Peyer's patch (tissue), 4 donors: ENCODE results near the gene UBE2E1.

Source experiments
- POLR2A ChIP-seq, 2 donors: fragments of 450-650 bp; IDR thresholded peaks; one replicate each; pipeline ENCODE4 v1.5.1; 2017; ENCODE audit warnings: antibody characterized with exemption in 2 of 2, mild to moderate bottlenecking in 2 of 2, moderate library complexity in 2 of 2
- TF ChIP-seq, protein P1 (sequence below), 6 experiments: fragments of 450-650 bp in 4 of 6; fragments of 200-600 bp in 2 of 6; sonication (generic) in 1 of 6; IDR thresholded peaks; one replicate each; pipeline ENCODE4 v1.5.1; 2017 to 2019; ENCODE audit warnings: antibody characterized with exemption in 6 of 6, mild to moderate bottlenecking in 3 of 6, moderate library complexity in 1 of 6

DNA sequence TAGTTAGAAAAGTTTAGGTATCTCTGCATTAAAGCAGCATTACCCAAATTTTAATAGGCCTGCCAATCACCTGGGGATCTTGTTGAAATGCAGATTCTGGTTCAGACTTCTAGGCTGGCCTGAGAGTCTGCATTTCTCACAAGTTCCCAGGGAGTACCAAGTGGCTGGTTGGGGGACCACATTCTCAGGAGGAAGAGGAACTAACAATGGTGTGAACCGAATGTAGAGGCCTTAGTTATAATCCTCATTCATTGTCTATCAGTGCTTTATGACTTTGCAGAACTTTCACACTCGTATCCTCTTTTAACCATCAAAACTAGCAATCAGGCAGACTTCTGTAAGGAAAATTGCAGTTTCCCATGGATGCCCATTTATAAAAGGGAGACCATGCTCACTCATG, 38.2 kb upstream of the UBE2E1 start:
- TF ChIP-seq POLR2A (IDR thresholded peaks at IDR 0.05): no peak
- TF ChIP-seq, protein P1, sequence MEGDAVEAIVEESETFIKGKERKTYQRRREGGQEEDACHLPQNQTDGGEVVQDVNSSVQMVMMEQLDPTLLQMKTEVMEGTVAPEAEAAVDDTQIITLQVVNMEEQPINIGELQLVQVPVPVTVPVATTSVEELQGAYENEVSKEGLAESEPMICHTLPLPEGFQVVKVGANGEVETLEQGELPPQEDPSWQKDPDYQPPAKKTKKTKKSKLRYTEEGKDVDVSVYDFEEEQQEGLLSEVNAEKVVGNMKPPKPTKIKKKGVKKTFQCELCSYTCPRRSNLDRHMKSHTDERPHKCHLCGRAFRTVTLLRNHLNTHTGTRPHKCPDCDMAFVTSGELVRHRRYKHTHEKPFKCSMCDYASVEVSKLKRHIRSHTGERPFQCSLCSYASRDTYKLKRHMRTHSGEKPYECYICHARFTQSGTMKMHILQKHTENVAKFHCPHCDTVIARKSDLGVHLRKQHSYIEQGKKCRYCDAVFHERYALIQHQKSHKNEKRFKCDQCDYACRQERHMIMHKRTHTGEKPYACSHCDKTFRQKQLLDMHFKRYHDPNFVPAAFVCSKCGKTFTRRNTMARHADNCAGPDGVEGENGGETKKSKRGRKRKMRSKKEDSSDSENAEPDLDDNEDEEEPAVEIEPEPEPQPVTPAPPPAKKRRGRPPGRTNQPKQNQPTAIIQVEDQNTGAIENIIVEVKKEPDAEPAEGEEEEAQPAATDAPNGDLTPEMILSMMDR (IDR thresholded peaks at IDR 0.05): no peak
